HG03196 (cell line): ENCODE measurements around the gene AXIN1.
"Not testable (repeated sequence)": the region's sequence is repeated elsewhere in the genome, so short reads cannot be mapped to it uniquely, and the experiment has no call there.

Experiments used
- ATAC-seq: cut with Tn5 transposase; IDR thresholded peaks from one replicate; pipeline ENCODE4 v1.9.1; 2021; ENCODE audit not compliant: unreplicated experiment

AXIN1 gene

DNA sequence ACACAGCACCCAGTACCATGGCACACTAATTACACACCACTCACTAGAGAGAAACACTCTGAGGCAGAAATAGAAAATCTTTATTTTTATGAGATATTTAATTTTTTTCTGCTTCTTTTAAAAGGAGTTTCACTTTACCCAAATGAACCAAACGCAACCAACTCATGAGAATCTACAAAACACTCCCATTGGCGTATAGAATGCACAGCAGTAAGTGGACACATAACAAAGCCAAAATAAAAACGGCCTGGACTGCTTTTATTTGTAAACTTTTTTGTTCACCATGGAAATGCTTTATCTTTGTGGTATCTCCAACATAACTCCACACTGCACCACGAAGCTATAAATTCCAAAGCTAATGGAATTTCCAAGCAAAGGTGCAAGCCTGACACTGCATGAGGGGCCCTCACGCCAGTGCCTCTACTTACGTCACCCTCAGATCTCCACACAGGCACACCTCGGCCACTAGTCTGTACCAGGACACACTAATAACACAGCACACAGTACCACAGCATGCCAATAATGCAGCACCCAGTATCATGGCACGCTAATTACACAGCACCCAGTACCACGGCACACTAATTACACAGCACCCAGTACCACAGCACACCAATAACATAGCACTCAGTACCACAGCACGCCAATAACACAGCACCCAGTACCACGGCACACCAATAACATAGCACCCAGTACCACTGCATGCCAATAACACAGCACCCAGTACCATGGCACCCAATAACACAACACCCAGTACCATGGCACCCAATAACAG lies 17.5 kb downstream of the AXIN1 start:
- ATAC-seq: not testable (repeated sequence)

- not testable (repeated sequence) for ATAC-seq
These were observed 18.2 kb downstream of the AXIN1 start for GRCh38 chr16:334164-334832.

DNA sequence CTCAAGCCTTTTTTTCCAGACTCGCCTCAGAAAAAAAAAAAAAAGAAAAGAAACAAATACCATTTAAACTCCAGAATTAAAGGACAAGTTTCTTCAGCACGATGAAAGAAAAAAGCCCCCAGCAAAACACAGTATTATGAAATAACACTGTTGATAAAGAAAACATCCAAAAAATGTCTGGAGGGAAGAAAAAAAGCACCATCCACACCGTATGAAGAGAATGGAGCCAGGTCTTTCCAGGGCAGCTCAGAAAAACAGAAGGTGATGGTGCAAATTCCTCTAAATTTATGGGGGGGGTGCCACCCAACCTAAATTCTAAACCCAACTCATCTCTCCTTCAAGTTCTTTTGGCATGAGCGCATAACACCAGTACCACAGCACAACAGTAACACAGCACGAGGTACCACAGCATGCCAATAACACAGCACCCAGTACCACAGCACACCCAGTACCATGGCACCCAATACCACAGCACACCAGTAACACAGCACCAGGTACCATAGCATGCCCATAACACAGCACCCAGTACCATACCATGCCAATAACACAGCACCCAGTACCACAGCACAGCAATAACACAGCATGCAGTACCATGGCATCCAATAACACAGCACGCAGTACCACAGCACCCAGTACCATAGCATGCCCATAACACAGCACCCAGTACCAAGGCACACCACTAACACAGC lies 19.0 kb downstream of the AXIN1 start:
- ATAC-seq: no peak

DNA sequence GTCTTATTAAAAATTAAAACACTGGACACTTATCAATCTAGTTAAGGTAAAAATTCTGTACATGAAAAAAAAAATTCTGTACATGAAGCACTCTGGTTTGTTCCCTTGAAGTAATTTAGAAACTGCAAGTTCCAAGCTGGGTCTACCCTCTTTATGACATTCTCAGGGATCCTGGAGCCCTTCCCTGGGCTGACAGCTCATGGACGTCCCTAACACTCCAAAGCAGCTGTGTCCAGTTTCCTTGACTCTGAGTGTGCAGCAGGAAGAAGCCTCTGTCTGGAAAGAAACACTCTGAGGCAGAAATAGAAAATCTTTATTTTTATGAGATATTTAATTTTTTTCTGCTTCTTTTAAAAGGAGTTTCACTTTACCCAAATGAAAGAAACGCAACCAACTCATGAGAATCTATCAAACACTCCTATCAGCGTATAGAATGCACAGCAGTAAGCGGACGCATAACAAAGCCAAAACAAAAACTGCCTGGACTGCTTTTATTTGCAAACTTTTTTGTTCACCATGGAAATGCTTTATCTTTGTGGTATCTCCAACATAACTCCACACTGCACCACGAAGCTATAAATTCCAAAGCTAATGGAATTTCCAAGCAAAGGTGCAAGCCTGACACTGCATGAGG lies 21.2 kb downstream of the AXIN1 start:
- not testable (repeated sequence) for ATAC-seq

- no peak for ATAC-seq
These were observed 21.8 kb downstream of the AXIN1 start for GRCh38 chr16:330741-331140.

GRCh38 chr16:325375-326145 lies 27.0 kb downstream of the AXIN1 start:
- ATAC-seq: no peak

DNA sequence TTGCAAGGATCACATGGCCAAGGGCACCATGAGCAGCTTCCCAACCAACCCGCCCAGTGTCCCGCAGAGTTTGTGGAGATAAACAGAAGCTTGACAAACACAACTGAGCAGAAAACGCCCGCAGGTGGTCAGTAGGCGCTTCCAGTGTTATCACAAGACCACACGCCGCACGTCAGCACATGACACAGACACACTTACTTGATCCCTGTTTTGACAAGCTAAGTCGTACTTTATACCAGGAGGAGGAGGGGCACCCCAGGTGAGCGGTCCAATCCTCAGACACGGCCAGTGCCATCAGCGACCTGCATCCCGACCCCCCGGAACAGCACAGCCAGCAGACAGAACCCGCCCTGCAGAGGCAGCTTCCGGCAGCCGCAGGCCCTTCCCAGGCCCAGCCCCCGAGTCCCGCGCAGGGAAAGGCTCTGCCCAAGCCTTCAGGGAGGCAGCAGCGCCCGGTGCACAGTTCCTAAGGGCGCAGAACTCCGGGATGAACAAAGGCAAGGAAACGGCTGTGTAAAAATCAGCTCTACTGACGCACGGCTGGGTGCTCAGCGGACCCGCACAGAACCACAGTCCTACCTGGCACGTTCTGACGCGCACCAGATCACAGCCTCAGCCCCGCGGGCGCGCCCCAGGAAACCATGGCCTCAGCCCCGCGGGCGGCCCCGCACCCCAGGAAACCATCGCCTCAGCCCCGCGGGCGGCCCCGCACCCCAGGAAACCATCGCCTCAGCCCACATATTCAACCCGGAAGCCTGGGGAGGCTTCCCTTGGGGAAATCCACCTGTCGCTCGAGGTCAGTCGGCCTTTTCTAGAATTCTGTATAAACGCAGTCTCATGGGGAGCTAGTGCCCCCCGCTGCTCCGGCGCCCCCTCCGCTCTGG lies 27.8 kb downstream of the AXIN1 start:
- ATAC-seq: no peak

DNA sequence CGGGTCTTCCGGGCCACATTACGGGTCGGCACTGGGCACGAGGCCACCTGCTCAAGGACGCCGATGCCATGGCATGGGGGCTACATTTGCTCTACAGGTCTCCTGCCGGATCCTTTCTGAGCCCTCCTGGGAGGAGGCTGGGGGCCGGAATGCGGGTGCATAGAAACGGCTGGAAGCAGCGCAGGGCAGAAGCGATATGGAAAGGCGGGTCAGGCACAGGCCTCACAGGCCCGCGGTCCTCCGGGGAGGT lies 28.4 kb downstream of the AXIN1 start:
- no peak for ATAC-seq

- no peak for ATAC-seq
These were observed 29.9 kb downstream of the AXIN1 start for GRCh38 chr16:322476-323143.

DNA sequence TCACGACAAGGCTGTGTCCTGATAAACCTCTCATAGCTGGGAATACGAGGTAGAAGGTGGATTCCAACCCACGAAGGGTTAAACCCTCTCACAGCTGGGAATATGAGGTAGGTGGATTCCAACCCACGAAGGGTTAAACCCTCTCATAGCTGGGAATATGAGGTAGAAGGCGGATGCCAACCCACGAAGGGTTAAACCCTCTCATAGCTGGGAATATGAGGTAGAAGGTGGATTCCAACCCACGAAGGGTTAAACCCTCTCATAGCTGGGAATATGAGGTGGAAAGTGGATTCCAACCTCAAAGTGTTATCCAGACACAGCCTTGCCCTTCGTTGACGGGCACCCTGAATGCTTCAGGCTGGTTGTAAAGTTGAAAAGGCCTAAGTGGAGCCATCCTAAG lies 31.0 kb downstream of the AXIN1 start:
- ATAC-seq: no peak

DNA sequence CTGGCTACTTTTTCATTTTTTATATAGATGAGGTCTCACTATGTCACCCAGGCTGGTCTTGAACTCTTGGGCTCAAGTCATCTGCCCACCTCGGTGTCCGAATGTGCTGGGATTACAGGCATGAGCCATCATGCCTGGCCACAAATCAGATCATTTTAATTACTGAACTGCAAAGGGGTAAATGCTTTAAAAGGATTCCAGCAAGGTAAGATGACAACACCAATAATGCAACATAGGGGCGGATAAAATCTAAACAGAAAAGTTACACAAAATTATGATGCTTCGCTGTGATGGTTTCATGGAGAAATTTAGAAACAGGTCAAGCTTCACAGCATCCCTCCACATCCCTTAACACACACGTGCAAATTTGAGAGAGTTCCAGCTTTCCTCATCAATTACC lies 32.3 kb downstream of the AXIN1 start:
- no peak for ATAC-seq

- ATAC-seq: no peak
These were observed 33.9 kb downstream of the AXIN1 start for GRCh38 chr16:318628-319027.

- ATAC-seq: no peak
These were observed 34.9 kb downstream of the AXIN1 start for GRCh38 chr16:317583-317982.

GRCh38 chr16:316741-317464 lies 35.6 kb downstream of the AXIN1 start:
- no peak for ATAC-seq

GRCh38 chr16:314795-315299 lies 37.7 kb downstream of the AXIN1 start:
- no peak for ATAC-seq

- ATAC-seq: no peak
These were observed 38.2 kb downstream of the AXIN1 start for GRCh38 chr16:314351-314750.

DNA sequence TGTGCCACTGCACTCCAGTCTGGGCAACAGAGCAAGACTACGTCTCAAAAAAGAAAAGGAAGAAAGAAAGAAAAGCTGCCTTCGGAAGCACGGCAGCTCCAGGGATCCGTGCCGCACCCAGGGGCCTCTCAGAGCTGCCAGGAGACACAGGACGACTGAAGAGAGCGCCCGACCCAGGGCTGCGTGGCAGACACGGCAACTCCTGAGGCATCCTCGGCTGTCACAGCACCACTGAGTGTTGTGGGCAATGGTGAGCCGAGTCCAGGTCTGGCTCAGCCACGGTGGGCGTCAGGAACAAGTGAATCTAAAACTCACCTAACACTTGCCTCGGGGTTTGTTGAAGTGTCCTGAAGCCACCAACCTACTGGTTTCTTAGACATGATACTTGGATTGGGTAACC lies 40.8 kb downstream of the AXIN1 start:
- no peak for ATAC-seq

GRCh38 chr16:309476-309875 lies 43.0 kb downstream of the AXIN1 start:
- no peak for ATAC-seq
